Tibial nerve (tissue), 4 donors: ENCODE measurements around the gene ITGA11. TPM values are rescaled to one million over a fixed set of nuclear protein-coding genes. Genes with fewer than 3 reads are reported as not detected.

Experiments
- DNase-seq, 2 donors: peaks; one replicate each; pipeline ENCODE4 v3.0.0-alpha.2; 2019; ENCODE audit warnings: low spot score in 2 of 2
- H3K27ac ChIP-seq, 4 donors: fragments of 200-600 bp; sonication (generic) in 3 of 4; one replicate each; pipeline ENCODE4 v1.5.1; 2017 to 2019; ENCODE audit warnings: mild to moderate bottlenecking in 1 of 4
- H3K27me3 ChIP-seq, 2 donors: fragments of 200-600 bp; sonication (generic) in 1 of 2; one replicate each; pipeline versions ENCODE4 v1.5.1 to v1.6.0; 2017 to 2019
- H3K36me3 ChIP-seq, 3 donors: fragments of 200-600 bp; sonication (generic); one replicate each; pipeline ENCODE4 v1.5.1; 2018 to 2019
- H3K4me1 ChIP-seq, 4 donors: fragments of 200-600 bp; sonication (generic) in 3 of 4; one replicate each; pipeline ENCODE4 v1.5.1; 2017 to 2019
- H3K4me3 ChIP-seq, 4 donors: fragments of 200-600 bp; sonication (generic) in 3 of 4; one replicate each; pipeline ENCODE4 v1.5.1; 2017 to 2019; ENCODE audit warnings: mild to moderate bottlenecking in 1 of 4, moderate library complexity in 1 of 4
- H3K9me3 ChIP-seq, 4 donors: fragments of 200-600 bp; sonication (generic) in 3 of 4; one replicate each; pipeline ENCODE4 v1.5.1; 2017 to 2019
- EP300 ChIP-seq, 2 donors: sonication (generic); formaldehyde crosslinking; IDR thresholded peaks; one replicate each; pipeline ENCODE4 v1.6.1; 2017; ENCODE audit warnings: antibody characterized with exemption in 2 of 2, mild to moderate bottlenecking in 1 of 2
- POLR2A ChIP-seq, 2 donors: fragments of 450-650 bp; IDR thresholded peaks; one replicate each; pipeline ENCODE4 v1.6.1; 2017; ENCODE audit warnings: antibody characterized with exemption in 2 of 2, mild to moderate bottlenecking in 2 of 2, moderate library complexity in 2 of 2
- WGBS, 2 donors: methylation state at CpG; one replicate each; pipeline ENCODE4 v1.1.5; 2018; 5-methylcytosine and 5-hydroxymethylcytosine counted together
- total RNA-seq, 4 donors: library from RNA; depleted of rRNA; stranded (reverse); fragments of >200 nt; gene quantifications; one replicate each; pipeline ENCODE4 v1.1.0, GENCODE V29; 2016
- TF ChIP-seq, protein P1 (sequence below), 5 experiments: fragments of 200-600 bp in 3 of 5; fragments of 450-650 bp in 2 of 5; sonication (generic) in 3 of 5; IDR thresholded peaks; one replicate each; pipeline ENCODE4 v1.5.1; 2016 to 2019; ENCODE audit warnings: antibody characterized with exemption in 5 of 5, mild to moderate bottlenecking in 3 of 5, moderate library complexity in 2 of 5

Gene ITGA11
- total RNA-seq, 4 donors from 2014 or later: 2.7 to 12.1 (median 6.9) TPM

DNA sequence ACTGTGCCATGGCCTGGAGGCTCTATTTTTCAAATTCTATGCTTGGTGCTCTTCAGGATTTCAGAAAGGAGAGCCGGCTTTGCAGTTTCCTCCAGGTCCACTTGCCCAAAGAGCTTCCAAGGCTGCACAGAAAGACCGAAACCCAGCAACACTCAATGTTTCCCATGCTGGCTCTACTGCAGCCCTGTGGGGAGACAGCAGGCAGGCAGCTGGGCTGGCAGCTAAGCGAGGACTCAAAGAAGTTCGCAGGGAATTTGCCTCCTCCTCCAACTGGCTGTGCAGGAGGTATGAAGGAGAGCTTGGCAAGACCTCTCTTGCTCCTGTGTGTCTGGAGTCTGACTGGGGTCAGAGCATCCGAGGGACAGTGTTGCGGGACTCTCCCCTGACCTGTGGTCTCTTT is 17.4 kb upstream of the ITGA11 start:
- DNase-seq: no peak
- Histone ChIP-seq H3K9me3 (no peaks in the 10 kb centered on the region), H3K27me3 (peaks cover 0 to 20% of the 10 kb centered on the region in 2 donors), H3K4me3 (no peak overlapping the region), H3K27ac (no peak overlapping the region), H3K4me1 (no peaks in the 10 kb centered on the region), H3K36me3 (no peaks in the 10 kb centered on the region)
- WGBS, 2 donors: 77% methylated on average over 6 of the region's 6 CpGs
- TF ChIP-seq, protein P1, sequence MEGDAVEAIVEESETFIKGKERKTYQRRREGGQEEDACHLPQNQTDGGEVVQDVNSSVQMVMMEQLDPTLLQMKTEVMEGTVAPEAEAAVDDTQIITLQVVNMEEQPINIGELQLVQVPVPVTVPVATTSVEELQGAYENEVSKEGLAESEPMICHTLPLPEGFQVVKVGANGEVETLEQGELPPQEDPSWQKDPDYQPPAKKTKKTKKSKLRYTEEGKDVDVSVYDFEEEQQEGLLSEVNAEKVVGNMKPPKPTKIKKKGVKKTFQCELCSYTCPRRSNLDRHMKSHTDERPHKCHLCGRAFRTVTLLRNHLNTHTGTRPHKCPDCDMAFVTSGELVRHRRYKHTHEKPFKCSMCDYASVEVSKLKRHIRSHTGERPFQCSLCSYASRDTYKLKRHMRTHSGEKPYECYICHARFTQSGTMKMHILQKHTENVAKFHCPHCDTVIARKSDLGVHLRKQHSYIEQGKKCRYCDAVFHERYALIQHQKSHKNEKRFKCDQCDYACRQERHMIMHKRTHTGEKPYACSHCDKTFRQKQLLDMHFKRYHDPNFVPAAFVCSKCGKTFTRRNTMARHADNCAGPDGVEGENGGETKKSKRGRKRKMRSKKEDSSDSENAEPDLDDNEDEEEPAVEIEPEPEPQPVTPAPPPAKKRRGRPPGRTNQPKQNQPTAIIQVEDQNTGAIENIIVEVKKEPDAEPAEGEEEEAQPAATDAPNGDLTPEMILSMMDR (IDR thresholded peaks at IDR 0.05): no peak
- no peak for TF ChIP-seq EP300 (IDR thresholded peaks at IDR 0.05)
- no peak for TF ChIP-seq POLR2A (IDR thresholded peaks at IDR 0.05)

DNA sequence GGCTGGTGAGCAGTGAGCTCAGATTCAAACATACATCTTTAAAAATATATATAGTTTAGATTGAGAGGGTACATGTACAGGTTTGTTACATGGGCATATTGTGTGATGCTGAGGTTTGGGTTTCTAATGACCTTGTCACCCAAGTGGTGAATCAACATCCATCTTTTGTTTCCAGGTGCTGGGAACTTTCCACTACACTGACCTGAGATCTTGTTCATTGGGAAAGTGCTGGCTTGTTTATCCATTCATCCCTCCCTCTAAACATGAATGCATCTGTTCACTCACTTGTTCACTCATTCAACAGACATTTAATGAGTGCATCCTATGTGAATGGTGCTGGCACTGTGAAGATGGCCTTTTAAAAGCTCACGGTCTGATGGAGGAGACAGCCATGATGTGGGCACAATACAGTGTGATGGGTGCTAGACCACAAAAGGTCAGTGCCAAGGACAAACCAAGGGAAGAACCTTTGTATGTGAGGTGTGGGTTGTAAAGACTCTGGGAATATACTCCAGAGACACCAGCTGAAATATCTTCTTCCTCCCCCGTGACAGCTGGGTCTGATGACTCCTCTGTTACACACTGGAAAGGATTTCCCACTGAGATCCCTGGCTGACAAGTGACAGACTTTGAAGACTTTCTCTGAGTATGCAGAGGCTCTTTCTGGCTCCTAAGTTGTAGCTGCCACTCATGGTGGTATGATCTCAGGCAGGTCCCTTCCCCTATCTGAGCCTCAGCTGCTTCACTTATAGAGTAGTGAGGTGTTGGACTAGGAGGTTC is 16.2 kb upstream of the ITGA11 start:
- no peaks in the 10 kb centered on the region for H3K36me3 ChIP-seq
- peaks cover 0 to 20% of the 10 kb centered on the region in 2 donors for H3K27me3 ChIP-seq
- DNase-seq: no peak
- 42 to 46% methylated on average over 2 of the region's 2 CpGs for WGBS, 2 donors
- no peak for TF ChIP-seq POLR2A (IDR thresholded peaks at IDR 0.05)
- TF ChIP-seq EP300 (IDR thresholded peaks at IDR 0.05): no peak
- TF ChIP-seq, protein P1 (IDR thresholded peaks at IDR 0.05): no peak
- no peaks in the 10 kb centered on the region for H3K9me3 ChIP-seq
- H3K27ac ChIP-seq: no peak overlapping the region
- no peaks in the 10 kb centered on the region for H3K4me1 ChIP-seq
- H3K4me3 ChIP-seq: no peak overlapping the region

DNA sequence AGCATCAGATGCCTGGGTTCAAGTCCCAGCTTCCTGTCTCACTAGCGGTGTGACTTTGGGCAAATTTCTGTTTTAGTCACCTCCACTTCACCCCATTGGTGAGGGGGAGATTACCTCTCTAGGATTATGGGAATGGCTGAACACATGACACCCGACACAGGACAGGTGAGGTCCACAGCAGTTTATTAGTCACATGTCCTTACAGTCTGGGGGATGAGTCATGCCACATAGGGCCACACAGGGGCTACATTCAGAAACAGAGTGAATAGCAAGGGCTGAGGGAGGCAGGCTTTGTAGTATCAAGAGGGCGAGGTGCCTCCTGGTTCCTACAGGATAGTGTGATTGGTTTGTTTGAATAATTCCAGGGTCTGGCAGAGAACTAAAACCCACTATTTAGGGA is 15.2 kb upstream of the ITGA11 start:
- H3K9me3 ChIP-seq: no peaks in the 10 kb centered on the region
- H3K27me3 ChIP-seq: peaks cover 0 to 20% of the 10 kb centered on the region in 2 donors
- WGBS, 2 donors: 98% methylated on average over 3 of the region's 3 CpGs
- no peak overlapping the region for H3K27ac ChIP-seq
- H3K4me3 ChIP-seq: no peak overlapping the region
- no peaks in the 10 kb centered on the region for H3K36me3 ChIP-seq
- DNase-seq: no peak
- TF ChIP-seq EP300 (IDR thresholded peaks at IDR 0.05) (no peak), POLR2A (IDR thresholded peaks at IDR 0.05) (no peak)
- TF ChIP-seq, protein P1 (IDR thresholded peaks at IDR 0.05): no peak
- no peaks in the 10 kb centered on the region for H3K4me1 ChIP-seq

DNA sequence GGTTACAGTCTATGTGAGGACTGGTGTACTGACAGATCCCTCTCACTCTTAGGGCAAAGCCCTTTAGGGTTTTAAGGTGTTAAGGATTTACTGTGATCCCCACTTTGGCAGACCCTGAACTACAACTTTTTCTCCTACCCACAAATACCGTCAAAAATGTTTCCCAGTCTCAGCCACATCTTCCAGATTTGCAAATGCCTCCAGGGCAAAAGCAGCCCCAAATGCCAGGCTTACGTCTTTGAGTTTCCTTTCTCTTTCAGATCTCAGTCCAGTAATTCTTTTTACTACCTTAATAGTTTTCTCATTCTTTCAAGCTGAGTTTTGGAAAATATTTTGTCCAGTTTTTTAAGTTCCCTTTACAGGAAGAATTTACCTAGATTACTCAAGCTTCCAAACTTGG is 13.4 kb upstream of the ITGA11 start:
- Histone ChIP-seq H3K9me3 (no peaks in the 10 kb centered on the region), H3K4me1 (no peaks in the 10 kb centered on the region), H3K27ac (no peak overlapping the region), H3K27me3 (peaks cover 0 to 16% of the 10 kb centered on the region in 2 donors), H3K36me3 (no peaks in the 10 kb centered on the region), H3K4me3 (no peak overlapping the region)
- DNase-seq: no peak
- TF ChIP-seq, protein P1 (IDR thresholded peaks at IDR 0.05): no peak
- TF ChIP-seq EP300 (IDR thresholded peaks at IDR 0.05) (no peak), POLR2A (IDR thresholded peaks at IDR 0.05) (no peak)
- WGBS, 2 donors: 45 to 50% methylated on average over 2 of the region's 2 CpGs

DNA sequence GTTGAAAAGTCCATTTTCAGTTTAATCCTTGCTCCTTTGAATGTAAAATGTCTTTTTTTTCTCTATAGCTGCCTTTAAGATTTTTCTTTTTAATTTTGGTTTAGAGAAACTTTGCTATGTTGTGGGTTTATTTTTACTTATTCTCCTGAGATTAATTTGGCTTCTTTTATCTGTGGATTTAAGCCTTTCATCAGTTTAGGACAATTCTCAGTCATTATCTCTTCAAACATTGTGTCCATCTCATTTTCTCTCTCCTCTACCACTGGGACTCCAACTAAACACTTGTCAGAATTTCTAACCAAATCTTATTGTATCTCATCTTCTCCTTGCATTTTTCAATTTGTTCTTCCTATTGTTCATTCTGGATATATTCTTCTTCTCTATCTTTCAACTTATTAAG is 12.4 kb upstream of the ITGA11 start:
- H3K27me3 ChIP-seq: peaks cover 0 to 10% of the 10 kb centered on the region in 2 donors
- H3K4me3 ChIP-seq: no peak overlapping the region
- no peak for DNase-seq
- no peaks in the 10 kb centered on the region for H3K4me1 ChIP-seq
- no peak overlapping the region for H3K27ac ChIP-seq
- no peak for TF ChIP-seq EP300 (IDR thresholded peaks at IDR 0.05)
- TF ChIP-seq, protein P1 (IDR thresholded peaks at IDR 0.05): no peak
- no peak for TF ChIP-seq POLR2A (IDR thresholded peaks at IDR 0.05)
- H3K9me3 ChIP-seq: no peaks in the 10 kb centered on the region
- H3K36me3 ChIP-seq: no peaks in the 10 kb centered on the region
